GM19372 (cell line): ENCODE results near the gene XPNPEP3.
"Not testable (repeated sequence)": the region's sequence is repeated elsewhere in the genome, so short reads cannot be mapped to it uniquely, and the experiment has no call there.

ENCODE experiments used
- ATAC-seq: cut with Tn5 transposase; IDR thresholded peaks from one replicate; pipeline ENCODE4 v1.9.1; 2021; ENCODE audit warnings: mild to moderate bottlenecking, low read depth, moderate library complexity; ENCODE audit not compliant: unreplicated experiment

The XPNPEP3 gene

GRCh38 chr22:40855979-40856512, 902 bp upstream of the XPNPEP3 start:
- ATAC-seq, result peak; percentile 0

GRCh38 chr22:40857309-40857855, 434 bp downstream of the XPNPEP3 start:
- ATAC-seq, result no peak

GRCh38 chr22:40862013-40862412, 5.1 kb downstream of the XPNPEP3 start, which contains the start of gene DNAJB7:
Gene DNAJB7 (minus strand): TSS chr22:40862113. CDS start chr22:40861994, 119 bp downstream.
- ATAC-seq, result no peak

GRCh38 chr22:40862537-40862936, 5.6 kb downstream of the XPNPEP3 start:
- no peak for ATAC-seq

- ATAC-seq, result no peak
Observed at GRCh38 chr22:40867109-40867508, 10.2 kb downstream of the XPNPEP3 start.

GRCh38 chr22:40868379-40868778, 11.4 kb downstream of the XPNPEP3 start:
- not testable (repeated sequence) for ATAC-seq

- no peak for ATAC-seq
Observed at GRCh38 chr22:40874016-40874415, 17.1 kb downstream of the XPNPEP3 start.

GRCh38 chr22:40875111-40875510, 18.2 kb downstream of the XPNPEP3 start:
- no peak for ATAC-seq

GRCh38 chr22:40876907-40877306, 20.0 kb downstream of the XPNPEP3 start:
- ATAC-seq, result no peak

GRCh38 chr22:40877488-40877887, 20.5 kb downstream of the XPNPEP3 start:
- ATAC-seq, result no peak

- ATAC-seq, result no peak
Observed at GRCh38 chr22:40878922-40879321, 22.0 kb downstream of the XPNPEP3 start.

GRCh38 chr22:40889116-40889515, 32.2 kb downstream of the XPNPEP3 start:
- ATAC-seq, result no peak

GRCh38 chr22:40890881-40891280, 33.9 kb downstream of the XPNPEP3 start:
- ATAC-seq, result no peak

- ATAC-seq, result no peak
Observed at GRCh38 chr22:40894417-40894816, 37.5 kb downstream of the XPNPEP3 start.

GRCh38 chr22:40898850-40899357, 42.0 kb downstream of the XPNPEP3 start:
- no peak for ATAC-seq

- ATAC-seq, result no peak
Observed at GRCh38 chr22:40904101-40904500, 47.2 kb downstream of the XPNPEP3 start.

- ATAC-seq, result no peak
Observed at GRCh38 chr22:40908895-40909294, 51.9 kb downstream of the XPNPEP3 start.

GRCh38 chr22:40911772-40912171, 54.8 kb downstream of the XPNPEP3 start:
- no peak for ATAC-seq

GRCh38 chr22:40912987-40913386, 56.0 kb downstream of the XPNPEP3 start:
- not testable (repeated sequence) for ATAC-seq

- ATAC-seq, result no peak
Observed at GRCh38 chr22:40919446-40919845, 62.5 kb downstream of the XPNPEP3 start.

GRCh38 chr22:40920526-40920925, 63.6 kb downstream of the XPNPEP3 start:
- ATAC-seq, result no peak
